Activated CD8-positive, alpha-beta T cell treated with anti-CD3 and anti-CD28 coated beads for 36 hours (primary cell): ENCODE data around the gene NIN. TPM values are rescaled to one million over a fixed set of nuclear protein-coding genes. Genes with fewer than 3 reads are reported as not detected.

Experiments
- ATAC-seq: fragments of 200-7000 bp; cut with Tn5 transposase; one replicate; pipeline ENCODE4 v1.10.0; 2021; ENCODE audit warnings: mild to moderate bottlenecking, moderate library complexity
- CTCF ChIA-PET: fragments of 350-600 bp; sonication (Branson Sonifier 250); formaldehyde crosslinking; loops from one replicate; lab custom pipeline; 2021; ENCODE audit warnings: antibody characterized with exemption; lab: Charles Lee
- POLR2A ChIA-PET: fragments of 350-600 bp; sonication (Branson Sonifier 250); formaldehyde crosslinking; loops from one replicate; lab custom pipeline; 2021; ENCODE audit warnings: antibody characterized with exemption; lab: Charles Lee
- DNase-seq: peaks from one replicate; pipeline ENCODE4 v3.0.0-alpha.2; 2020
- H3K27ac Mint-ChIP-seq: one replicate; pipeline ENCODE4 v1.8.0; 2021; ENCODE audit warnings: mild to moderate bottlenecking, mixed read lengths
- H3K27me3 Mint-ChIP-seq: one replicate; pipeline ENCODE4 v1.8.0; 2021; ENCODE audit warnings: mixed read lengths
- H3K36me3 Mint-ChIP-seq: one replicate; pipeline ENCODE4 v1.8.0; 2021; ENCODE audit warnings: low read depth, mixed read lengths
- H3K4me1 Mint-ChIP-seq: one replicate; pipeline ENCODE4 v1.8.0; 2021; ENCODE audit warnings: low read depth, mixed read lengths
- H3K4me3 Mint-ChIP-seq: one replicate; pipeline ENCODE4 v1.8.0; 2021; ENCODE audit warnings: mild to moderate bottlenecking, moderate library complexity, mixed read lengths
- H3K9me3 Mint-ChIP-seq: one replicate; pipeline ENCODE4 v1.8.0; 2021; ENCODE audit warnings: mixed read lengths
- CTCF ChIP-seq: fragments of 200-600 bp; IDR thresholded peaks from one replicate; pipeline ENCODE4 v1.8.0; 2022; ENCODE audit warnings: antibody characterized with exemption, mild to moderate bottlenecking
- intact Hi-C: fragments of 100-400 bp; cut with micrococcal nuclease; formaldehyde crosslinking; loops from one replicate; pipeline ENCODE4 v1.10.0; 2022
- total RNA-seq, 2 experiments: library from RNA; stranded (reverse); gene quantifications; one replicate each; pipeline ENCODE4 v1.2.3, GENCODE V29; 2021

NIN gene
- total RNA-seq, 2 experiments from 2014 or later, result 71.9 to 72.8 TPM

DNA sequence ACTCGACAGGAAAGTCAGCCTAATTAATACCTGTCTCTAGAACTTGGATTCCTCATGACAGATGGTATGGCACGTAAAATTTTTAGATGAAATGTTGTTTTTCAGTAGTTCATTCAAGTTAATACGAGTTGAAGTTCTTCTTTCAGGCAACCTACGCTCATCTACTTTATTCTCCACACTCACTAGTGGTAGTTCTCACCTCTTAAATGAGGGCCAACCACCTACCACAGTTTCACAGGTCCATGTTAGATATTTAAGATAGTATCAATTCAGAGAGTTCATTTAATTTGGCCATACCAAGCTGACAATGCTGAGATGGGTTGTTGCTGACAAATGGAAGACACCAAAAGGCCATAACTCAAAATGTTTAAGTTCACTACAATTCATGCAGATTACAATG, 50.6 kb downstream of the NIN start:
- peaks cover 16% of the 10 kb centered on the region for H3K36me3 Mint-ChIP-seq
- DNase-seq (no peak), ATAC-seq (no peak)
- CTCF ChIA-PET, result interaction anchor here (0.7 to 1.2 kb wide), 2 partner anchors 80 kb away, joined by 3 to 4 read pairs; no protein-coding TSS in a partner anchor
- H3K4me1 Mint-ChIP-seq, result peaks cover 69% of the 10 kb centered on the region
- no peak overlapping the region for H3K4me3 Mint-ChIP-seq
- no peak for TF ChIP-seq CTCF
- H3K27me3 Mint-ChIP-seq, result no peaks in the 10 kb centered on the region
- intact Hi-C loops, result loop anchor here (5.0 kb wide), 1 partner anchor 238 kb away; no protein-coding TSS in a partner anchor
- peak overlapping the region; percentile 58 for H3K27ac Mint-ChIP-seq
- POLR2A ChIA-PET, result no interaction called here
- H3K9me3 Mint-ChIP-seq, result no peaks in the 10 kb centered on the region

- intact Hi-C loops, result no loop called here
- H3K36me3 Mint-ChIP-seq, result peaks cover 24% of the 10 kb centered on the region
- H3K4me1 Mint-ChIP-seq, result peaks cover 67% of the 10 kb centered on the region
- ChIA-PET CTCF (interaction anchor here (0.6 to 9.5 kb wide), 27 partner anchors 10 to 238 kb away, joined by 3 to 208 read pairs (median 6); no protein-coding TSS in a partner anchor), POLR2A (interaction anchor here (0.8 to 2.6 kb wide), 3 partner anchors 13 to 110 kb away, joined by 3 to 7 read pairs (median 3); no protein-coding TSS in a partner anchor)
- no peak for ATAC-seq
- H3K4me3 Mint-ChIP-seq, result no peak overlapping the region
- TF ChIP-seq CTCF, result no peak
- no peaks in the 10 kb centered on the region for H3K27me3 Mint-ChIP-seq
- peak overlapping the region; percentile 21 for H3K27ac Mint-ChIP-seq
- no peaks in the 10 kb centered on the region for H3K9me3 Mint-ChIP-seq
- DNase-seq, result no peak
Measured at GRCh38 chr14:50778721-50779483, 52.1 kb downstream of the NIN start.

DNA sequence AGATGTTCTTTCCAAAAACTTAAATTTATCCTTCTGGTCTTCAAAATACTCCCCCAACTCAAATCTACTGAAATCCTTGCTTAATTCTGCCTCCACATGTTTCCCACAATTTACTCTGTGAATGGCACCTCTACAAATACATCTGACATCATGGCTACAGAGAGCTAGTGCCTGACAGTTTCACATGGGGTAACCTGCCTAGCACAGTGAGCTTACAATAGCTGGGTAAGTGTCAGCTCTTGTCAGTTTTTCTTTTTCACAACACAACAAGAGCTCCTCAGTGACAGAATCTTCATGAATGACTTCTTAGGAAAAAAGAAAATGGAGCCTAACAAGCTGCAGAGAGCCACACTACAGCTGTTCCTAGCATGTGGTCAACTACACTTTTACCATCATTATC, 54.4 kb downstream of the NIN start:
- Mint-ChIP-seq H3K4me1 (peaks cover 55% of the 10 kb centered on the region), H3K27ac (no peak overlapping the region), H3K27me3 (no peaks in the 10 kb centered on the region), H3K36me3 (peaks cover 30% of the 10 kb centered on the region), H3K4me3 (no peak overlapping the region), H3K9me3 (no peaks in the 10 kb centered on the region)
- DNase-seq (no peak), ATAC-seq (no peak)
- intact Hi-C loops, result no loop called here
- ChIA-PET POLR2A (interaction anchor here (0.6 to 2.6 kb wide), 7 partner anchors 14 to 234 kb away, joined by 3 to 11 read pairs (median 5); partner anchors contain the start of gene NIN), CTCF (interaction anchor here (0.8 to 9.5 kb wide), 31 partner anchors 8 to 455 kb away, joined by 3 to 208 read pairs (median 6); no protein-coding TSS in a partner anchor)
- no peak for TF ChIP-seq CTCF

DNA sequence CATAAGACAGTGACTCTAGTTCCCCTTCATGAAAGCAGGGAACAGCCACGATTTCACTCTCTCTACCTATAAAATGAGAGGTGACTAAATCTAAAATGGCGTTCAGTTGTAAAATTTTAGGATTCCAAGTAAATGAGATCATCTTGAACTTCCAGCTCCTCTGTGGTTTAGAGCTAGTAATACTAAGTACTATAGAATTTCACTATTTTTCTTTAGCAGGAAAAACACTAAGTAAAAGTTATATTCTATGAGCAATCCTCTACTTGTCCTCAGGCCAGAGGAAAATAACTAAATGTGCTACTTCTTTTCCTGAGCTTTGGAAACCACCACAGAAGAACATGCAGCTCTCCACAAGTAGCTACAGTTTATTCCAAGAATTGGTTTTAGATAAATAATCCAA, 55.6 kb downstream of the NIN start:
- Mint-ChIP-seq H3K4me1 (peaks cover 43% of the 10 kb centered on the region), H3K9me3 (no peaks in the 10 kb centered on the region), H3K27me3 (no peaks in the 10 kb centered on the region), H3K4me3 (no peak overlapping the region), H3K36me3 (peaks cover 41% of the 10 kb centered on the region), H3K27ac (no peak overlapping the region)
- intact Hi-C loops, result no loop called here
- ChIA-PET CTCF (interaction anchor here (0.8 to 9.5 kb wide), 23 partner anchors 13 to 433 kb away, joined by 3 to 208 read pairs (median 4); partner anchors contain the start of gene SAV1), POLR2A (interaction anchor here (1.0 to 2.3 kb wide), 3 partner anchors 9 to 16 kb away, joined by 3 to 11 read pairs (median 3); no protein-coding TSS in a partner anchor)
- ATAC-seq (no peak), DNase-seq (no peak)
- TF ChIP-seq CTCF, result no peak
